HG02852 (cell line): ENCODE results near the gene PTGDR2.

Experiments used
- ATAC-seq: cut with Tn5 transposase; IDR thresholded peaks from one replicate; pipeline ENCODE4 v1.9.1; 2021; ENCODE audit warnings: mild to moderate bottlenecking, moderate library complexity; ENCODE audit not compliant: unreplicated experiment

The PTGDR2 gene

DNA sequence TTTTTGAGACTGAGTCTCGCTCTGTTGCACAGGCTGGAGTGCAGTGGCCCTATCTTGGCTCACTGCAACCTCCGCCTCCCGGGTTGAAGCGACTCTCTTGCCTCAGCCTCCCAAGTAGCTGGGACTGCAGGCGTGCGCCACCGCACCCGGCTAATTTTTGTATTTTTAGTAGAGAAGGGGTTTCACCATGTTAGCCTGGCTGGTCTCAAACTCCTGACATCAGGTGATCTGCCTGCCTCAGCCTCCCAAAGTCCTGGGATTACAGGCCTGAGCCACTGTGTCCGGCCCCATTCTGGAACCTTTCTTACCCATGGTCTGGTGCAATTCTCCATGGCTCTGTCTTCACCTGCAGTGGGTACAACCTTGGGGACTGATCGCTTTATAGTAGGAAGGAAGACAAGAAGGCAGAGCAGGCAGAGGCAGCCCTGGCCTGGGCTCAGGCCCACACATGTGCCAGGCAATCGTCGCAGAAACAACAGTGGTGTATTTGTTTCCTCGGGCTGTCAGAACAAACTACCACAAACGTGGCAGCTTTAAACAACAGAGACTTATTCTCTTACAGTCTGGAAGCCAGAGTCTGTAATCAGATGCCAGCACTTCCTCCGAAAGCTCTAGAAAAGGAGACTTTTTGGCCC lies 4.0 kb upstream of the PTGDR2 start:
- ATAC-seq, result no peak

DNA sequence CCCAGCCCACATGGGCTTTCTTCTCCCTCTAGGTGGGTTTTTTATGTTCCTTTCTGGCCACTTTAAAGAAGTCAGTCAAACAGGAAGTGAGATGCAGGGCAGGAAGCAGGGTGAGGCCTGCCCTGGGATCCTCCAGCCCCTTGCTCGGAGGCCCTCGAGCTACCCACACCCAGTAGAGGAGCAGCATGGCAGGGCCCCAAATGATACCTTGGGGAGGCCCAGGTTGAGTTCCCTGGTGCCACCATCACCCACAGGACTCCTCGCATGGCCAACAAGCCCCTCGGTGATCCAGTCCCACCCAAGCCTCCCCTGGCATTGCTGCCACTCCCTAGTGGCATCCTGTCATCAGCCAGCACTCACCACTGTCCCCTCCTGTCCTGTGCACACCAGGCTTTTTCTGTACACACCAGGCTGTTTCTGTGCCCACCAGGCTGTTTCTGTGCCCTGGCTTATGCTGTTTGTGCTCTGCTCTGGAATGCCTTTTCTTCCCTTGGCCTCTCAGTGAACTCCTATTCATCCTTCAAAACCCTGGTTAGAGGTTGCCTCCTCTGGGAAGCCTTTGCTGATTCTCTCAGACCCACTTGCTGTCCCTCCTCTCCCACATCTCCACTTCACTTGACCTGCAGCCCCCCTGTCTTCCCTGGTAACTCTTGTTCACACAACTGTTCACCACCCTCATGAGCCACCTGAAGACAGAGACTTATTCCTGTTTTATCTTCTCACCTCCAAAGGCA lies 3.1 kb upstream of the PTGDR2 start:
- no peak for ATAC-seq

DNA sequence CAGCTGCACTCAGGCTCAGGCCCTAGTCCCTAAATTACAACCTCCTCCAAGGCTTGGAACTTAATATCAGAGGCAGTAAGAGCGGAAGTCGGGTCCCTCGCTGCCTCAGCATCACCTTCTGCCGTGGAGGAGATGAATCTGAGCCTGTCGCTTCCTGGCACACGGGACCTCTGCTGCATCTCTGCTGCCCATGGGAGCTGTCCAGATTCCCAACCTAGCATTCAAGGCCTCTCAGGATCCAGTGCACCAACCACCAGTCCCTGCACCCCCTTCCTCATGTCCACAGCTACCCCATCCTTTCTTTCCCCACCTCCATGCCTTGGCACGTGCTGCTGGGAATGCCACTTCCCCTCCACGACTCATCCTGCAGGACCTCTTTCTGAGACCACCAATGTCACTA lies 2.5 kb upstream of the PTGDR2 start:
- no peak for ATAC-seq

DNA sequence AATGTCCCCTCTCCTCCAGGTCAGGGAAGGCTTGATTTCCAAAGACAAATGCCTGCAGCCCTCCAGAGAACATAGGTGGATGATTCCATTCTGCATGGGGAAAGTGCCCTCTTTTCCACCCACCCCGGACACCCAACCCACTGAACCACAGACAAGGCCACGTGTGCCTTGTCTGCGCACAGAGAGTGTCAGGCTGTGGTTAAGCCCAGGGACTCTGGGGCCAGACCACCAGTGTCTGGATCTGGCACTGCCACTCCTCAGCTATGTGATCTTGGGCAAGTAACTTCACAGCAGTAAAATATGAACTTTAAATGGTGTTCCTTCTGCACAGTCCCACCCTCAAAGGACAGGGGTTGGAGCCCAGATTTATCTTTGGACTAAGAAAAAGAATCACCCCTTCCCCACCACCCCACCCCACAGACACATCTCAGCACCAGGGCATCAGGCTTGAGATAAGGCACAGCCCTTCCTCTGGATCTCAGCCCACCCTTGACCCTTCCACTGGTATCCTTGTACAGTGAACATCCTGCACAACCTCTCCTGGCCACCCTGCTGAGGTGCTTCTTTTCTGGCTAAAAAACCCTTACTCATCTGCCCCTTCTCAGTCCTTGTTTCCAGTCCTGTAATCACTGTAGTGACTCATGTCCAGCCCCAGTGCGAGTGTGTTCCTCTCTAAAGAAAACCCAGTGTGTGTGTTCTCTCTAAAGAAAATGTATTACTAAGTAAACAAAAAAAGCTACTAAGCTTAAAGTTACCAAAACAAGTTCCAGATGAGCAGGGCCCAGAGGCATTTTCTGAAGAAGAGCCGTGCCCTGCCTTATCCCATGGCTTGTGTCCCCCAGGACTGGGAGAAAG lies 1.9 kb upstream of the PTGDR2 start:
- no peak for ATAC-seq

DNA sequence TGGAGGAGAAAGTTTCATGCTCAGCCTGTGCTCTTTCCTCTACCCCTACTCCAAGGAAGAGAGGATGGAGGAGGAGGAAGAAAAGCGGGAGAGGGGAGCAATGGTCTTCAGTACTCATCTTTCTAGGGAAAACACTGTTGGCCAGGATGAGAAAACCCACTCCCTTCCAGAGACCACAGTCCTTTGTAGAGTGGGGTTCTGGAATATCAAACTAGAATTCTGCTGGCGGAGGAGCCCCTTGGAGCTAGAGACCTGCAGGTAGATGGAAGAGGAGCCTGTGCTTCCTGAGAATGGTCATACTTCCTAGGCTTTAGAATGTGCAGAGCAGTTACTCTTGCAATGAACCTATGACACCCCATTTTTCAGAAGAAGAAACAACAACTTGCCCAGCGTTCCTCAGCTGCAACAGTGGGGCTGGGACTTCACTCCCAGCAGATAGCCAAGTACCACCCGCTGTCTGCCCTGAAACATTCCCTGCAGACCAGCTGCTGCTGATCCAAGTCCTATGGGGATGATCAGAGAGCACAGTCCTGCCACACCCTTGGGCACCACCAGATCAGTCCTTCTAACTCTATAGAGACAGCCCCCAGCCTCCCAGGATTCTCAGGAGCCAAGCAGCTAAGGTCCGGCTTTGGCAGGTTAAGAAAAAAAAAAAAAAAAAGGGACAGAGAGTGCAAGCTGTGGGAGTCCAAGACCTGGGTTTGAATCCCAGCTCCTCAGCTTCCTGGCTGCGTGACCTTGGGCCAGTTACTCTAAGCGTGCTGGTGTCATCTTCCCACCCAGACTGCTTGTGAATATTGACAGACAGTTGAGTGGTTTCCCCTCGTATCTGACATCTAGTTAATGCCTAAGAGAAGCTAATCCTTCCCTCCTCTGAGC lies 664 bp downstream of the PTGDR2 start:
- ATAC-seq, result no peak

DNA sequence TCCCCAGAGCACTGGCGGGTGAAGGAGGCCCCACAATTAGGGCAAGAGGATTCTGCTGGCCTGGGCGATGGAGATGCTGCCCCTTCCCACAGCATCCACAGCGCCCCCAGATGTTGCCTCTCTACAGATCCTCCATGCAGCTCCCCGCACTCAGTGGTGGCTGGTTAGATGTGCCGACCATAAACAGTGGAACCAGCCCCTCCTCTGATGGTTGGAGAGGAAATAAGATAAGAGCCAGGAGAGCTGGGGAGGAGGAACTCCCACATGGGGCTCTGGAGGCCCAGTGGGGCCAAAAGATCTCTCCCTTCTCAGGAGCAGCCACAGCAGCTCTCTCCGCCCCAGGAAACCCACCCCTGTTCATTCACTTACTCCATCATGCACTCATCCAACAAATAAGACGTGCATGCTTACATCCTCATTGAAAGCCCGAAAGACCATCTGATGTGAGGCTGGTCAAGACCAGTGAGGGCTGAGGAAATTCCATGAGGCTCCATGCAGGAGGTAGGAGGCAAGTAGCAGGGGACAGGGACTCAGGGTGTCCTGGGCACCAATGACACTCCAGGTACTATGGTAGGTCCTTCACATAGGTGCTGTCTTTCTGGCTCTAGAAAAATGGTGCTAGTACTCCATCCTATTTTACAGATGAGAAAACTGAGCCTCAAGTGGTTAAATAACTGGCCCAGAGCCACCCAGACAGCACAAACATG lies 1.5 kb downstream of the PTGDR2 start:
- no peak for ATAC-seq

DNA sequence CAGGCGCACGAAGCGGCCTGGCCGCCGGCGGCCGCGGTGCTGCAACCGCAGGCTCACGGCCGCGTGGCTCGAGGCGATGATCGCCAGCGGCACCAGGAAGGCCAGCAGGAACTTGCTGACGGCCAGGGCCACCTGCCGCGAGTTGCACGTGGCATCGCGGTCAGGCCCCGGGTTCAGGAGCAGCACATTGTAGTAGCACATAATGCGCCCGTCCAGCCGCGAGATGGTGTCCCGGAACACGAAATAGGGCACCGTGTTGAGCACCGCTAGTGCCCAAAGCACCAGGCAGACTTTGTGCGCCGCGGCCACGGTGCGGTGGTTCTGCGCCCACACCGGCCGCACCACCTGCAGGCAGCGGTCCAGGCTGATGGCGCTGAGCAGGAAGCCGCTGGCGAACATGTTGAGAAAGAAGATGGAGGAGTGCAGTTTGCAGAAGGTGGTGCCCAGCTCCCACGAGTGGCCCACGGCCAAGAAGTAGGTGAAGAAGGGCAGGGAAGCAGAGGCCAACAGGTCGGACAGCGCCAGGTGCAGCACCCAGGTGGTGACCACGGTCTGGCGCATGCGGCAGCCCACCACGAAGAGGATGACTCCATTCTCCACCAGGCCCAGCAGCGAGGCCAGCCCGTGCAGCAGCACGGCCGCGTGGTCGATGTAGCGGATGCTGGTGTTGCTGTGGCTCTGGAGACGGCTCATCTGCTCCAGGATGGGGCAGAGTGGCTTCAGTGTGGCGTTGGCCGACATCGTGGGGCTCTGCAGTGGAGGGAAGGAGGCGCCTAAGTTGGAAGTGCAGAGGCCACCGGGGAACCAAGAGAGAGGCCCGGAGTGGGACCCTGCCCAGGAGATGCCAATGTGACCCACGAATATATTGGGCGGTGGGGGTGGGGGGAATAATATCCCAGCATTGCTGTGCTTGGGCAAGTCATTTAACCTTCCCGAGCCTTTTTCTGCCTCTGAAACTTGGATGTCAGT lies 2.5 kb downstream of the PTGDR2 start:
- no peak for ATAC-seq

DNA sequence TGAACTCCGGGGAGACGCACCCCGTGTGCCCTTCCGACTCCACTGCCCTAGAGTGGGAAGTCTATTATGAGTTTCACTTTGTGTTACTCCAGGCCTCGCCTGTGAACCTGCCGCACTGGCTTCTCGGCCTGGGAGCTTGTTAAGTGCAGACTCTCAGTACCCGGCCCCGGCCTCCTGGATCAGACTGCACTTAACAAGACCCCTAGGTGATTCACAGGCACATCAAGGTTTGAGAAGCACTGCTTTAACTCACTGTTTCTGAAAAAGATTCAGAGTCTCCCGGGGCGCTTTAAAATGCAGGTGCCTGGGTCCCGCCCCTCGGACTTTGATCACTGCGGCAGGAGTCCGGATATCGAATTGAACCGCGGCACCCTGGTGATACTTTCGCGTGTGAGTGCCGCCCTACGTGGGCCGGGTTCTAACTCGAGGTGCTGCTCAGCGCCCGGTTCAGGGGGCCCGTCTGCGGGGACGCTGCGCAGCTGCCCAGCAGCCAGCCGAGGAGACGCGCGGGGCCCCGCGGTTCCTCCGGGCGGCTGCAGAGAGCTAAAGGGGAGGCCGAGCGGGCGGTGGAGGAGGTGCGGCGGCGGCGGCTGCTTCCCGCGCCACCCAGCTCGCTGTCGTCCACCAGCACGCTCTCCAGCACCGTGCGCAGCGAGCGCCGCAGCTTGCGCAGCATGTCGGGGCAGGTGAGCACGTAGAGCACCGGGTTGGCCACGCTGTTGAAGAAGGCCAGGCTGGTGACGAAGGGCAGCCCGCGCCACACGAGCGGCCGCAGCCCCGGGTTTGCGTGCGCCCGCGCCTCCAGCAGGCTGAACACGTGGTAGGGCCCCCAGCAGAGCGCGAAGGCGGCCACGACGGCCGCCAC lies 3.4 kb downstream of the PTGDR2 start:
- no peak for ATAC-seq

DNA sequence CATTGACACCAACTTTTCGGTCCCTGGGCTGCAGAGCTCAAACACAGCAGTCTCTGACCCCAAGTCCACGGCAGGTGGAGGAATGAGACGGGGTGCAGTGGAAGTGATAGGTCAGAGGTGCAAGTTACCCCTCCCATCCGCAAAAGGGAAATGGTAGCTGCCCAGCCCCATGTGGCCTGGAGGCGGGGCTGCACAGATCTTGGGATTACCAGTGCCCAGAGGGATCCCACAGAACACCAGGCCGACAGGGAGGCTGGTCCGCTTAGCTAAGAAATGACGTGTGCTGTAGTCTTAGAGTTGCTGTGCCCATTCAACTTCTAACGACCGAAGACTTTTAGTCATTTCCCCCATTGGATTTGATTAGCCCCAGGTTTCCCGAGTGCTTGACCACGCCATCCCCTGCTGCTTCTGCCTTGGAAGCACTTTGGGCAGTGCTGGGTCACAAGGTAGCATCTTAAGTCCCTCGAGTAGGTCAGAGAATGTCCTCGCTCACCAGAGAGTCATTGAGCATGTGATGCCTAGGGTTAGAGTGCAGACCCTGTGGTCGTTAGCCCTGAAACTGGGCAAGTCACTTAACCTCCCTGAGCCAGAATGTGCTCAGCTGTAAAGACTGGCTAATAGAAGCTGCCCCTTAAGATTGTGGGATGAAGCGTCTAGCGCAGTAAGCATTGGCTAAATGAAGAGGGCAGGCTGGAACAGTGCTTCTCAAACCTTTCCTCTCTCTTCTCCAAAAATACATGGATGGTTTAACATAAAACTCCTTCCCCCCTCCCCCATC lies 4.2 kb downstream of the PTGDR2 start:
- no peak for ATAC-seq

DNA sequence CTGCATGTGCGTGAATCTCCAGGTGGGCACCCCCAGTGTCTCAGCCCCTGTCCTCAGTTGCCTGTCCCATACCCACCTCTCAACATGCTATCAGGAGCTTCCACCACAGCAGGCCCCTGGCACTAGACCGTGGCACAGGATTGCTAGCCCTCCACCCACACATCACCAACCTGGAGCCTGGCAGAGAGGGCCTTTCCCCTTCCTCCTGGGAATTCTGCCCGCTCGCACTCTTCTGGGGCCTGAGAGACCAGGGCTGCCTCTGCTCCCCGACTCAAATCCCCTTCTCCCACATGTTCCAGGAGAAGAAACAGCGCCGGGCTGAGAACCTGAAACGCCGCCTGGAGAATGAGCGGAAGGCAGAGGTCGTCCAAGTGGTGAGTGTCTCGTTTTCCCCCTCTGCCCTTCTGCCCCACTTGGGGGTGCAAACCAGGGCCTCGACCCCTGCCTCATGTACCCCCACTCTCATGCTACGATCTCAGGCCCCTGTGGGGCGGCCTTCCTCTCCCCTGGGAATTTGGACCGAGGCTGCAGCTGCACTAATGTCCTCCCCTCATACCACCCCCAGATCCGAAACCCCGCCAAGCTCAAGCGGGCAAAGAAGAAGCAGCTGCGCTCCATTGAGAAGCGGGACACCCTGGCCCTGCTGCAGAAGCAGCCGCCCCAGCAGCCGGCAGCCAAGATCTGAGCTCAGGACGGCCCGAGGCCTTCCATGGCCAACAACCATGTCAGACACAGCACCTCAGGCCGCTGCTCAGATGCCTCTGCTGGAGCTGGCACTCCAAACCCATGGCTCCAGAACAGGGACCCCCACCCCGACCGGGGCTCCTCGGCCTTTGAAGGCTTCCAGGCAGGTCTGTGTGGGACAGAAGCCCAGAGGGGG lies 5.9 kb downstream of the PTGDR2 start:
- ATAC-seq, result no peak

DNA sequence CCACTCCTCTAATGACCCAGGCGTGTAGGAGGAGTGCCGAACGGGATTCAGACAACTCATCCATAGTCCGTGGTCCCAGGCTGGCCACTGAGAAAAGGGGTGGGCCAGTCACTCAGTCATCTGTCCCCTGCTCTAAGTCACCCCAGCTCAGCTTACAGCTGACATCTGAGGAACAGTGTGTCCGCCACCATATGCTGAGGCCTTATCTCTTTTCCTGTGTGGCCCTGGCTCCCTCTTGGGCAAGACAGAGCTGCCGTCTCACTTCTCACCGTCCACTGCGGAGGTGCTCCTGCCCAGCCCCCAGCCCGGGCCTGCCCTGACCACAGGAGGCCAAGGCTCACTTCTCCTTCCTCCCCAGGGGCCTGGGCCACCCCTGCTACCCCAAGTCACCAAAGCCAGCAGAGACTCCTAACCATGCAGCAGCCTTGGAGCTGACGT lies 7.0 kb downstream of the PTGDR2 start:
- no peak for ATAC-seq

DNA sequence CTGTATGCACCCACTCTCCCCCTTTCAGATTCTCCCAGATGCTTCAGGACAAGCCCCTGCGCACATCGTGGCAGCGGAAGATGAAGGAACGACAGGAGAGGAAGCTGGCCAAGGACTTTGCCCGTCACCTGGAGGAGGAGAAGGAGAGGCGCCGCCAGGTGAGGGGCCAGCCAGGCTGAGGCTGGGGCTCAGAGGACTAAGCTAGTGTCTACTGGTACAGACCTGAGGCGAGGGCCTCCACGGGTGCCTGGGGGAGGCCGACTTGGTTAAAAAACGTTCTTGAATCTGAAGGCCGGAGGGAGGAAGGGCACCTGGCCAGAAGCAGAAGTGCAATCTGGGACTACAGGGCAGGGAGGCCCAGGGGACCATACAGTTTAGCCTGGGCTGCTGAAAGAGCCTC lies 7.9 kb downstream of the PTGDR2 start:
- no peak for ATAC-seq

DNA sequence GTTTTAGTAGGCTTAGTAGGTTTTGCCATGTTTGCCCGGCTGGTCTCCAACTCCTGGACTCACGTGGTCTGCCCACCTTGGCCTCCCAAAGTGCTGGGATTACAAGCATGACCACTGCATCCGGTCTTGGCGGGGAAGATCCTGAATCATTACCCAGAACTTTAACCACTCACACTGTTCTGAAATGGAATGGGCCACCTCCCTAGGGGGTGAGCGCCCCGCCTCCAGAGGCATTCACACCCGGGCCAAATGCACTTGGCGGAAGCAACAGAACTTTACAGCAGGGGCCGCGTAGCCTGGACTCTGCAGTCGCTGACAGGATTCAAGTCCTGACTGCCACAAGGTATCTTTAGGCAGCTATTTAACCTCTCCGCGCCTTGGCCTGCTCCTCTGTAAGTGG lies 8.5 kb downstream of the PTGDR2 start:
- ATAC-seq, result no peak

DNA sequence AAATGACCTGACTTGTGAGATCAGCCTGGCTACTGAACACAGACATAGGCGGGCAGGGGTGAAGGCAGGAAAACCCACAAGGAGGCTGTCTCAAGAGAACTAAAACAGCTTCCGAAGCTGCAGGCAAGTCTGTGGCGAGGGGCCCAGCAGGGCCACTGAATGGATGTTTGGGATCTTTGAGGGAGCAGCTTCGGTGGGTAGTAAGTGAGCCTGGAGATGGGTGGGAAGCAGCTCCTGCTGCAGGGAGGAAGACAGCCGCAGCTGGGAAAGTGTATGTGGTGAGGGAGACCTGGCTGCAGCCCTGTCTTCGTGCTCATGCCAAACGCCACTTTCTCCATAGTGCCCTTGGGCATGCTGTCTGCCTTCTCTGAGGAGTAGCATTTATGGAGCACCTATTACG lies 10.4 kb downstream of the PTGDR2 start:
- no peak for ATAC-seq

DNA sequence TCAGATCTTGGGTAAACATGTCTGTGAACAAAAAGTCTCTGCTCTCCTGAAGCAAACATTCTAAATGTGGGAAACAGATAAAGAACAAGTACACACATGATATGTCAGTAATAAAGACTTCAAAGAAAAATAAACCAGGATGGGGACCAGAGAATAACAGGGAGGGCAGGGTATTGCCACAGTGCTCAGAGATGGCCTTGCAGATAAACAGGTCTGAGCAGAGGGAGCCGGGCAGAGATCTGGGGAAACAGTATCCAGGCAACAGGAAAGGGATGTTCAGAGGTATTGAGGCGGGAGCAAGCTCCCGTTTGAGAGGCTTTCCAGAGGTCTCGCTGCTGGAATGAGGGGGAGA lies 10.9 kb downstream of the PTGDR2 start:
- ATAC-seq, result no peak

DNA sequence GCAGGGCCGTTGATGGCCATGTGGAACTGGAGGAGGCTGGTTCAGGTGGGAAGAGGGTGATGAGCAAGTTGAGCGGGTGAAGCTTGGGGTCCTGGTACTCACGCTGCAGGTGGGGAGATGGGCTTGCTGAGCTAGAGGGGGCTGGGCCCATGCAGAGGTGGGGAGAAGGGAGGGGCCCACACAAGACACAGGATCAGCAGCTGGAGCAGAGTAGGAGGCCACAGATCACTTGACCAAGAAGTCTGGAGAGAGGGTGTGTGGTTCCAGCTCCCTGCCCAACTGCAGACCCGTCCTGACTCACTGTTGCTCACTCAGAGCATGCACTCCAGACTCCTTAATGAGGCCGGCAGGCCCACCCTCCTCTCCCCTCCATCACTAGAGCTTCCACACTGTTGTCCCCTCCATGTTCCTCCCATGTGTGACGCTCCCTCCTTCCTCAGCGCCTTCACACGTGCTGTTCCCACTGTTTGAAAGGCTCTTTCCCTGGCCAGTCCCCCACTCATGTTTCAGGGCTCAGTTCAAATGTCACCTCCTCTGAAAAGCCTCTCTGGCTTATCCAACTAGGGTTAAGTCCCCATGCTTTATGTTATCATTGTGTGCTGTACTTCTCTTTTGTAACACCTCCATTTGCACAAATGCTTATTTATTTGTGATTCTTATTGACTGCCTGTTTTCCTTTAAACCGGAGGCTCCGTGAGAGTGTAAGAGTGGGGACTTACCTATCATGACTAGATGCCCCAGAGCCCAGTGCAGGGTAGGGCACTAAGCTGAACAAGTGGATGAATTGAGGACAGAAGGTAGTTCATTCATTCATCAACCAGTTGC lies 11.5 kb downstream of the PTGDR2 start:
- no peak for ATAC-seq
